Keratinocyte (primary cell): ENCODE data around the gene PIK3CD.

ENCODE experiments used
- EZH2 ChIP-seq: IDR thresholded peaks from one replicate; pipeline ENCODE4 v1.6.1; 2012; ENCODE audit warnings: inconsistent platforms, mild to moderate bottlenecking, low read length, moderate library complexity
- TF ChIP-seq, protein P1 (sequence below), 3 experiments: IDR thresholded peaks in 1 of 3; conservative IDR thresholded peaks in 1 of 3; optimal IDR thresholded peaks in 1 of 3; 2 replicates in 2 of 3; 3 replicates in 1 of 3; pipeline versions ENCODE3 to v1.5.1; 2011; ENCODE audit warnings: low read length in 3 of 3, mild to moderate bottlenecking in 3 of 3, moderate library complexity in 2 of 3, control low read depth in 1 of 3, inconsistent platforms in 1 of 3; ENCODE audit not compliant: insufficient read depth in 2 of 3; ENCODE audit errors: extremely low read depth in 1 of 3

DNA sequence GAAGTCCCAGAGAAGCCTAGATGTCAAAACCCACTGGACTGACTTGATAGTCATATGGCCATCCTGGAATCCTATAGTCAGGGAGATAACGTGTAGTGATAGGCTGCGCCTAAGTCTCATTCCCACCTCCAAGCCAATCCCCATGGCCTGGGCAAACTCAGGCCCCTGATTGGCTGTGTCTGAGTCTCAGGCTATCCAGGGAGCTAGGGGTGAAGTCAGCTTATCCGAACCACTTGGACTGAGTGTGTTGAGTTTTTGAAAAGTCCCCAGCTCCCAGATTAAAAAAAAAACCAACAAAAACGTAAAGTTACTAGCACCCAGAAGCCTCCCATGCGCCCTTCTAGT, 51.6 kb downstream of the PIK3CD start:
- TF ChIP-seq, protein P1, sequence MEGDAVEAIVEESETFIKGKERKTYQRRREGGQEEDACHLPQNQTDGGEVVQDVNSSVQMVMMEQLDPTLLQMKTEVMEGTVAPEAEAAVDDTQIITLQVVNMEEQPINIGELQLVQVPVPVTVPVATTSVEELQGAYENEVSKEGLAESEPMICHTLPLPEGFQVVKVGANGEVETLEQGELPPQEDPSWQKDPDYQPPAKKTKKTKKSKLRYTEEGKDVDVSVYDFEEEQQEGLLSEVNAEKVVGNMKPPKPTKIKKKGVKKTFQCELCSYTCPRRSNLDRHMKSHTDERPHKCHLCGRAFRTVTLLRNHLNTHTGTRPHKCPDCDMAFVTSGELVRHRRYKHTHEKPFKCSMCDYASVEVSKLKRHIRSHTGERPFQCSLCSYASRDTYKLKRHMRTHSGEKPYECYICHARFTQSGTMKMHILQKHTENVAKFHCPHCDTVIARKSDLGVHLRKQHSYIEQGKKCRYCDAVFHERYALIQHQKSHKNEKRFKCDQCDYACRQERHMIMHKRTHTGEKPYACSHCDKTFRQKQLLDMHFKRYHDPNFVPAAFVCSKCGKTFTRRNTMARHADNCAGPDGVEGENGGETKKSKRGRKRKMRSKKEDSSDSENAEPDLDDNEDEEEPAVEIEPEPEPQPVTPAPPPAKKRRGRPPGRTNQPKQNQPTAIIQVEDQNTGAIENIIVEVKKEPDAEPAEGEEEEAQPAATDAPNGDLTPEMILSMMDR (optimal IDR thresholded peaks at IDR 0.05 in 1 of 3, IDR thresholded peaks at IDR 0.05 in 1 of 3, conservative IDR thresholded peaks at IDR 0.05 in 1 of 3; ENCODE audit: extremely low read depth in 1 of 3, insufficient read depth in 2 of 3, low read length in 3 of 3) = no peak
- TF ChIP-seq EZH2 = no peak
